Stimulated activated CD8-positive, alpha-beta memory T cell treated with anti-CD3 and anti-CD28 coated beads, Interleukin-7, amount 100 ng/mL, for 24 hours (primary cell): ENCODE data around the gene E2F1.
"Not testable (repeated sequence)": the region's sequence is repeated elsewhere in the genome, so short reads cannot be mapped to it uniquely, and the experiment has no call there.

ENCODE experiments used
- DNase-seq: peaks from one replicate; pipeline ENCODE4 v3.0.0-alpha.2; 2020; ENCODE audit warnings: low read depth

E2F1 gene

DNA sequence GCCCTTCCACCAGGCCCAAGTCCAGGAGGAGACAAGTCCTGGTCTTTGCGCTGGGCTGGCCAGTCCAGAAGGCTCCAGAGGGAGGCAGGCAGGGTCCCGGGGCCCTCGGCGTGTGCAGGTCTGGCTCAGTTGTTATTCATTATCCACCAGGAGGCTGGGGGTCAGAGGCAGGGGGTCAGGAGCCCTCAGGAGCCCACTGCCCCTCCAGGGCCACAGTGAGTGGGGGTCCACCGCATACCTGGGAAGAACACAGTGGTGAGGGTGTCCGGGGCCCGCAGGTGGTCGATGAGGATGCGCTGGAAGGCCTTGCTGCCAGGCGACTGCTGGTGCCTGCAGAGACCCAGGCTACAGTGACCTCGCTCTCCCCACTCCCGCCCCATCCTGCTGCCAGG lies 28.5 kb downstream of the E2F1 start:
- no peak for DNase-seq

DNA sequence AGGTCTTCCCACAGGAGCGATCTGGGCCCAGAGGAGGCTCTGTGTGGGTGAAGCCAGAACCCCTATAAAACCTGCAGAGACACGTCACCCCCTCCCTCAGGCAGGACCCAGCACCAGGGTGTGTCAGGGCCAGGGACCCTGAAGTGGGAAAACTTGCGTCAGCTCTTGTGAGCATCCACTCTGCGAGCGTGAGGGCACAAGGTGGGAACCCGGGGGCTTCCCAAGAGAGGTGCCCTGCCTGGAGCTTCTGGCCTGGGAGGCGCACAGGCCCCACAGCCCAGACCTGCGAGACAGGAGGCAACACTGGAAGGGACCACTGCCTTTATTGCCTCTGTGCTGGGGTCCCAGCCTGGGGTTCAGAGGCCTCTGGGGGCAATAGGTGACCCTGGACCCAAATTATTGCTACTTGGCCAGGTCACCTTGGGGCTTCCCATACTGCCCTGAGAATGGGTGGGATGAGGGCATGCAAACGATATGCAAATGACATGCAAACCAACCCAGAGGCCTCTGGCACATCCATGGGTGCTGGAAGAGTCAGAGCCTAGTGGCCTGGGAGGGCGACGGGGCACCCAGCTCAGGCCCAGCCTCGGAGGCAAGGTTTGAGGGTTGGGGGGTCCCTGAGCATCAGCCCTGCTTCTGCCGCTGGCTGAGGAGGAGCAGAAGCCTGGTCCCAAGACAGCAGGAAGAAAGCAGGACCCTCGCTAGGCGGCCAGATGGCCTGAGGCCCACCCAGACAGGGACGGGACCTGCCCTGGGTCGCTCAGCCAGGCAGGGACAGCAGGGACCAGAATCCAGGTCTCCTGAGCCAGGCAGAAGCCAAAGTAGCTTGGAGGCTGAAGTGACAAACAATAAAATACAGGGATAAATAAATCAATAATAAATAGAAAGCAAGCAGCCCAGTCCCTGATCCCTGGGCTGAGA lies 29.1 kb downstream of the E2F1 start:
- no peak for DNase-seq

DNA sequence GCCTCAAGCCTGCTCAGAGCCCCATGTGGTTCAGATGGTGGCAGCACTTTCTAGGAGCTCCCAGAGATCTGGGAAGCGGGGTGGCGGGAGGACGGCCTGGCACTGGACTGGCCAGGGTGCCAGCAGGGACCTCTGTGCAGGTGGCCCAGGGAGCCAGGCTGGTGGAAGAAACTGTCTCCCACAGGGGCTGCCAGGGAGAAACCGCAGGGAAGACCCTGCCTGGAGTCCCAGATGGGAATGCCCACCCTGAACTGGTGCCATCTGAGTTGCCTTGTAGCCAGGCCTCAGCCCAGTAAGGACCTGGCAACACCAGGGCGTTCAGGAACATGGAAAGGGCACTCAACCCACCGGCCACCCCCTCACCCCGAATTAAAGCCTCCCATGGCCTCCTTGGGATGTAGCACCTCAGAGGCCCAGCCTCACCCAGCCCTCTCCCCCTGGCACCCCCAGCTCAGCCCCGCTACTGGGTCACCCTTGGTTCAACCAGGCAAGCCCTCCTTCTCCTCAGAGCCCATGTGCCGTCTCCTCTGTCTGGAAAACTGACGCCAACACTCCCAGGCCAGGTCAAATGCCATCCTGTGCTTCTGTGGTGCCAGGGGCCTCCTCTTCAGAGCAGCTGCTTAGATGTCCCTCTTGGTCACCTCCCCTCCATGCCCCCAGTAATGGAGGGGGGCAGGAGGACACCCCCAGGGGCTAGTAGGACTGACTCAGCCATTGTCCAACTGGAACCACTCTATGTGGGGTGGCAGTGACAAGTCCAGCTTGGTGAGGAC lies 30.0 kb downstream of the E2F1 start:
- no peak for DNase-seq

DNA sequence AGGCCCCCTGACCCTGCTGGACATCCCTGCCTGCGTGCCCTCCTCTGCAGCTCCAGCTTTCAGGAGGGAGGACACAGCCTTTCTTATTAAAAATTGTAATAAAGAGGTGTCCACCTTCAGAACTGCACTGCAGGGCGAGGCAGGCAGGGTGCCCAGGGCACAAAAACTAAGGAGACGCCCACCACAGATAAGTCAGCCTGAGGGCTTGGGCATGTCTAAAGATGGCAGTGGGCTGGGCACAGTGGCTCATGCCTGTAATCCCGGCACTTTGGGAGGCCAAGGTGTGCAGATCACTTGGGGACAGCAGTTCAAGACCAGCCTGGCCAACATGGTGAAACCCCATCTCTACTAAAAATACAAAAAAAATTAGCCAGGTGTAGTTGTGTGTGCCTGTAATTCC lies 31.0 kb downstream of the E2F1 start:
- DNase-seq, result no peak

DNA sequence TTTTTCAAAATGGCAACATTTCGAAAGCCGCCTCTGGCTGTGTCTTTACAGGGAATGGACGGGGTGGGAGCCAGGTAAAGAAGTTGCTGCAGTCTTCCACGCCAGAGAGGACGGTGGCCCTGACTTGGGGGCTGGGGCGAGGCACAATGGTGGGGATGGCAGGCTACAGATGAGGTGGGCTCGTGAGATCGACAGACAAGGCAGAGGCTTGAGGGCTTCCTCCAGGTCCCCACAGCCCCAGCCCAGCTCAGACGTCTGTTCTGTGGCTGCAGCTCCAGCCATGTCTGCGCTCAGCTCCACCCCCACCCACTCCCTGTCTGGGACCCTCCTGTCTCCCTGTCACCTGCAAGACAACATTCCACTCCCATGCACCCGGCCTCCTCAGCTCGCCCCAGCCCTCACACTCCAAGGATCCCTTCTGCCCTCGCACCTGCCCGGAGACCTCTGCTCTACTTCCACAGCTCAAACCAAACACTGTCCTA lies 31.5 kb downstream of the E2F1 start:
- no peak for DNase-seq

DNA sequence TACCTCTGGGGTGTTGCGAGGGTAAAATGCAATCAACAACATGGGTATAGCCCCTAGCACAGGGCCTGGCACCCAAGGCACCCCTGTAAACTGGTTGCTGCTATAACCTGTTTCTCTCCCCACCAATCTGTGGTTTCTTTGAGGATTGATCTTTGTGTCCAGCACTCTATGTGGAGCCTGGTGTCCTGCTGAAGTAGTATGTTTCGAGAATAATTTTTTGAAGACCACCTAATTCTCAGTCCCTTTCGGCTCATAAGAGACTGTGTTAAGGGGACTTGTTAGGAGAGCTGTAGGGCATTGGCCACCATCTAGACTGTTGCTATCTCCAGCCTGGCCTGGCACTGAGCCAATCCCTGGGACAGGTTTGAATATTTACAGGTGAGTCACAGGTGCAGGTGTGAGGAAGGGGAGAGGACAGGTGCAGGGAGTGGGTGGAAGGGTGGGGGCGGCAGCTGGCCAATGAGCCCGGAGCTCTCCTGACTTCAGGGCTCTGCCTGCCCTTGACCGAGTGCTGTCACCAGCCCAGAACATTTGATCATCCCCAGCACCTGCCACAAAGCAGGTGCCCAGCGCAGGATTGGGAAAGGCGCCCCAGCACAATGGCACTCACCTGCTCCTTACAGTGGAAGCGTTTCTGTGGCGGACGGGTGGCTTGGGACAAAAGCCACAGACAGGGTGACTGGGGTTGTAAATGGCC lies 32.1 kb downstream of the E2F1 start:
- no peak for DNase-seq

DNA sequence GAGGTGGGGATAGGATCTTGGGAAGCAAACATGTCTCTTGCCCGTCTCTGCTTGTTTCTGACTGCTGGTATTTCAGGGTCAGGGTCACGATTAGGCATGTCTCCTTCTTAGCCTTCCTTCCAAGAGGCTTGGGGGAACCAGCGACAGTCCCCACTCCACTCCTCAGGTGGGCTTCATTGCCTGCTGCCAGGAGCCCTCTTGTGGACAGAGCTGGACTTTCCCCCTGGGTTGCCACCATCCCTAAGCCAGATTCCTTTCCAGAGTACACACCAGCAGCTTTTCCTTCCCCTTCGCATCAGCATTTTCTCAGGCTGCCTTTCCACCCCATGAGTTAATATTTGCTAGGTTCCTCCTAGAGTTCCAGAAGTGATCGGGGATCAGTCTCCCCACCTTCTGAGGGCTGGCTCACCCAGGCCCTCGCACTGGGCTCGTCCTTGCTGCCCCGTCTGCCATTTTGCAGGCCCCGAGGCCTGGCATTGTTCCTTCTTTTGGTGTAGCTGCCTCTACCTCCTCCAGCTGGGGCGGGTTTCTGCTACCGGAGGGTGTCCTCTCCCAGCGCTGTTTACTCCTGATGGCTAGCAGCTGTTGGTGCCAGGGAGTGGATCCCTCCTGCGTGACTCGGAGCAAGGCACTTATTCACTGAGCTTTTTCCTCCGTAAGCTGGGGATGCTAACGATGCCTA lies 32.8 kb downstream of the E2F1 start:
- DNase-seq, result no peak

DNA sequence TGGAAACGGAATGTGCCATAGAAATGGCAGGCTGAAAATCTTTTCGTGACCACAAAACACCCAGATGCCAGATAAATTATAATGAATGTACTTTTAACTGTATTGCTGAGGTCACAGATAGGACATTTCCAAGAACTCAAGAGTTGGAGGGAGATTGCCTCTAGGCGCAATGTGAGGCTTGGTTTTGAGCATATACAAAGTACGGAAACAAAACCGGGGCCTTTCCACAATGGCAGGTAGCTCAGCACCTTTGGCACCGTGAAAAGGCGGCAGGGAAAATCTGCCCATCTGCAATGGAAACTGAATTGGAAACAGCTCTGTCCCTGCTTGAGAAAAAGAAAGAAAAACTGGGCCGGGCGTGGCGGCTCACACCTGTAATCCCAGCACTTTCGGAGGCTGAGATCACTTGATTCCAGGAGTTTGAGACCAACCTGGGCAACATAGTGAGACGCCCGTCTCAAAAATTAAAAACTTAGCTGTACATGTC lies 34.6 kb downstream of the E2F1 start:
- no peak for DNase-seq

DNA sequence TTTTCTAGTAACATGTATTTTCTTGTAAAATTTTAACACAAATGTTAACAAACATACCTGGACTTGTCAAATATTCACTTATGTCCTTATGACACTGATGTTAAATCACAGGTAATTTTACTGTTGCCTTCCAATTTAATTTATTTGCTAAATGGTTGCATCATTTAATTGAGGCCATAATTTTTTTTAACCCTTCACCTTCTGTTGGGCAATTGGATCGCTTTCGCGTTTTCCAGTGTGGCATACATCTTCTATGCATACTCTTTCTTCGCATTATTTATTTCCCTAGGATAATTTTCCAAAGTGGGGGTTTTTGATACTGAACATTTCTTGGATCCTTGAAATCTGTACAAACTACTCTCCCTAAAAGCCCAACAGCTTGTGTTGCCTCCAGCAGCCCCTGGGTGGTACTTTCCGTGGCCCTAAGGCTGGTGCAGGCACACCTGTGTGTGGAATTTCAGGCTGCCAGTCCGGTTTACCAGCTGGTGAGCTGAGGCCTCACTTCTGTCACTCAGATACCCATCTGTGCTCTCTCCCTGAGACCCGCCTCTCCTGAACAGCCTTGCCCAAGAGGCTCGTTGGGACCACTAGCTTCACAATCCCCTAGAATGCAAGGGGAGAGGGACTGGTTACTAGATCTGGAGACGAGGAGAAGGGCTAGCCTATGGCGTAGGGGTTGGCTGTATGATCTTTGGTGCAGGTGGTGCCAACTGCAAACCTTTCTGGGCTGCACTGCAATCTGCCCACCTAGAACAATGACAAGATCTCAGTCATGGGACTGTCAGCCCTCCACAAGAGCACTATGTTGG lies 35.2 kb downstream of the E2F1 start:
- no peak for DNase-seq

DNA sequence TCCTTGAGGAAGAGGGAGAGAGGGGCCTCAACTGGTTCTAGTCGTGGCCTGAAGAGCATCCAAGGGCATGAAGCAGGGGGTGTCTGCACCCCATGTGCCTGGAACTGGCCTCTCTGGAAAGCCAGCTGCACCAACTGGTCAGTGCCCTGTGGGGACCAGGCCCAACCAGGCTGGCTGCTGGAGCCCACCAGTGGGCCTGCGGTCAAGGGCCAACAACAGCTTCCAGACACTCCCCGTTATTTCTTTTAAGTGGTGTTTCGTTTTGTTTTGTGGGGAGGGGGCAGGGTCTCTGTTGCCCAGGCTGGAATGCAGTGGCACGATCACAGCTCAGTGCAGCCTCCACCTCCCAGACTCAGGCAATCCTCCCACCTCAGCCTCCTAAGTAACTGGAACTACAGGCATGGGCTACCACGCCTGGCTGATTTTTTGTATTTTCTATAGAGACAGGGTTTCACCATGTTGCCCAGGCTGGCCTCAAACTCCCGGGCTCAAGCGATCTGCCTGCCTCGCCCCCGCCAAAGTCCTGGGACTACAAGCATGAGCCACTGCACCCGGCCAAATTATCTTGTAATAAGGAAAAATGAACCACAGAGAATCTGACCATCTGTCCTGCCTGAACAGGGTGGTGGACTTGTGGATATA lies 36.0 kb downstream of the E2F1 start:
- no peak for DNase-seq

DNA sequence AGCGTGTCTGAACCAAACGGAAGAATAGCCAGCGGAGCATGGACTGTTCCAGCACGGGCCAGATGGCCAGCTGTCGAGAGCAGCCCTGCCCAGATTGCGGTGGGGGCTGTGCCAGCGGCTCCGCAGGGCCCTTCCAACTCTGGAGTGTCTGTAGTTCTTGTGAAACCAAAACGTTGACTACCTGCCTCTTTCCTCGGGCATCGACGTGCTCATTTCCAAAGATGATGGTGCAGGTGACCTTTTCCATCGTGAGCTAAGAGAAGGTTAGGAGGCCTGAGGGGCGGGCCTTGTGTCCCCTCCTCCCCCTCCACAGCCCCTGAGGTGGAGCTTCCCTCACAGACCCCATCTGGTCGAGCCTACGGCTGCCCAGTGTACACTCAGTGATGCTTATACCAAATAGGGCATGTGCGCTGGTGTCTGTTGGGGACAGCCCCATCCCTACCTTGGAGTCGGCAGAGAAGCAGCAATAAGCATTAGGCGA lies 36.9 kb downstream of the E2F1 start:
- no peak for DNase-seq

DNA sequence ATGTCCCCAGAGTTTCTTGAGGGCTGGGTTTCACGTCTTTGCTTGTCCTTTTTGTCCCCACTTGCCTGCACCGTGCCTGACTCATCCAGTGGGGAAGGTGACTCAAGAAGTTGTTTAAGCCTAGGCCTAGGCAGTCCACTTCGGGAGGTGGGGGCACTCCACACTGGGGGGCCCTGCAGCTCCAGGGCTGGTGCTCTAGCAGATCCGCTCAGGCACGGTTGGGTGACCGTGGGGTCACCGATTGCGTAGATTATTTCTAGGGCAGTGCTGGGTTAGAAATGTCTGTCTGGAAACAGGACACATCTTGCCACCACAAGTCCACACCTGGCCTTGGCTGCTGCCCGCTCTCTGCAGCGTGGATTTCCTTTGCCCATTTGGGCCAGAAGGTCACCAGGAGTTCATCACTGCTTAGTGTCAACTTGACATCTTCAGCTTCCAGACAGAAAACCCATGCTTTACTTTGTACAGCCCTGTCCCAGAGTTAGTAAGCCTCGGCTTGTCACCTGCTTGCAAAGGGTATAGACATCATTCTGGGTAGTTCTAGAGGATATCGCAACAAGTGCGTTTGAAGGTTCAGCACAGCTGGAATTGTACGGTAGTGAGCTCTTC lies 37.7 kb downstream of the E2F1 start:
- no peak for DNase-seq

DNA sequence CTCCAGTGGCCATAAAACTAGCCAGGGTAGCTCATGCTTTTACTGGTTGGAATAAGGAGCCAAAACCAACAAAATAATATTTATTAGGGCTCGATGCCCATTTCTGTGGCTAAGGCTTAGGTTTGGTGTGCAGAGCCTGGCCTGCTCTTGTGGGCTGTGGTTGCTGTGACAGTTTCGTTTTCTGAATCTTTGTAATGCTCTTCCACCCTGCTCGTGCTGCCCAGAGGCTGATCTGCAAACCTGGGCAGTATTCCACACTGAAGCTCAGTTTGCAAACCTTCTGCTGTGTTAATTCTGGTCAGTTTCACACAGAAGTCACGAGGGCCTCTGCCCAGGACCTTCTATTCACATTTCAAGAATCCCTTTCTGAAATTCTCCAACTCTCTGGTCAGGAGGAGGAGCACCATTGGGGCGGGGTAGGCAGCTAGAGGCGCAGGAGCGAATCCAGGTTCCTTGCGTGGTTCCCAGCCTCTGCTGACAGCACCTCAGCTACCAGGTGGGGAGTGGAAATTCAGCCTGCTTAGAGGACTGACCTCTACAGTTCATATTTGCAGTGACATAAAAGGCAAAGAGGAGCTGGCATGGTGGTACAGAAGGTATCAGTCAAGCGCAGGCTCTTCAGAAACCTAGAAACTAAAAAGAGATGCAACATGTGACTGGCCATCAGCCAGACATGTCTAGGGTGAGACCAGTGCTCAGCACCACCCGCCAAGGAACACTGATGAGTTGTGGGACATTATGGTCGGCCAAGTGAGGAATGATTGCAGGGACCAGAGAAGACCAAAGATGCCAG lies 38.4 kb downstream of the E2F1 start:
- no peak for DNase-seq

DNA sequence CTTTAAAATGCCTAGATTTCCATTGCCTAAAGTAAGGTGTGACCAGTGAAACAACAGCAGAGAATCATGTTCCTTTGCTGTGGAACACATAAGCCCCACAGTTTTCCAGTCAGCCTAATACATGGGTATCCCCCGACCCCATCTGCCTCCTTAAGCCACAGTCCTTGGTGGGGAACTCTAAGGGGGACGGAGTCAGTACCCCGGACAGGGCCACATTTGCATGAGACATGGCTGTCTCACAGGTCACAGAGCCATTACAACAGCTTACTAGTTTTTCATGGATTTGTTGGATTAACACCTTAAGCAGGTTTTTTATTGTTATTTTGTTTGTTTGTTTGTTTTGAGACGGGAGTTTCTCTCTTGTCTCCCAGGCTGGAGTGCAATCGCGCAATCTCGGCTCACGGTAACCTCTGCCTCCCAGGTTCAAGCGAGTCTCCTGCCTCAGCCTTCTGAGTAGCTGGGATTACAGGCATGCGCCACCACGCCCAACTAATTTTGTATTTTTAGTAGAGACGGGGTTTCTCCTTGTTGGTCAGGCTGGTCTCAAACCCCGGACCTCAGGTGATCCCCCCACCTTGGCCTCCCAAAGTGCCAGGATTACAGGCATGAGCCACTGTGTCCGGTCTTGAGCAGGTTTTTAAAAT lies 39.1 kb downstream of the E2F1 start:
- DNase-seq, result not testable (repeated sequence)

DNA sequence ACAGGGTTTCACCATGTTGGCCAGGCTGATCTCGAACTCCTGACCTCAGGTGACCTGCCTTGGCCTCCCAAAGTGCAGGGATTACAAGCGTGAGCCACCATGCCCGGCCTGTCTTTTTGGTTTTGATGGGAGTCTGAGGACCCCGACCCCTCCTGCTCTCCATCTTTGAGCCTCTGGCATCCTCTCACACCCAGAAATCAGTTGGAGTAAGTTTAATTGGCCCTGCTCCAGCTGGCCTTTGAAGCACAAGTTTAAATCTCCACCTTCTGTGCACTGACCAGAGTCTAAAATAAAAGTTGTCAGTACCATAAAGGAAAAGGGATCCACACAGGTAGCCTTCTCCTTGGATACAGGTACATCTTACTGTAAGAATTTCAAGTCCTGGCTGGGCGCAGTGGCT lies 40.0 kb downstream of the E2F1 start:
- DNase-seq, result no peak

DNA sequence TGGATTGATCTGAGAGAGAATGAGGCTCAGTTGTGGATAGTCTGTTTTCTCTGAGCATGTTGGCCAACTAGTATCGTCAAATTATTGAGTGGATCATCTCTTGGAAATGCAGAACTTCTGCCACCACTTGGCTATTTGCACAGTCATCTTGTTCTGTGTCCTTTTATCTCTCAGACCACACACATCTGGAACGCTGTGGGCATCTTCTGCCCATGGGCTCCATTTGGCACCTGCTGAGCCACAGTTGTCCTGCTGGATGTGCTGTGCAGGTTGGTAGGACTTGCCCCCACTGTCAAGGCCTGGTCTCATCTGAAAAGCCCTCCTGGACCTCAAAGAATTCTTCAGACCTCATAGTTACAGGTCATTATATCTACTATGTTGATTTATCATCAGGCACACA lies 40.8 kb downstream of the E2F1 start:
- no peak for DNase-seq

DNA sequence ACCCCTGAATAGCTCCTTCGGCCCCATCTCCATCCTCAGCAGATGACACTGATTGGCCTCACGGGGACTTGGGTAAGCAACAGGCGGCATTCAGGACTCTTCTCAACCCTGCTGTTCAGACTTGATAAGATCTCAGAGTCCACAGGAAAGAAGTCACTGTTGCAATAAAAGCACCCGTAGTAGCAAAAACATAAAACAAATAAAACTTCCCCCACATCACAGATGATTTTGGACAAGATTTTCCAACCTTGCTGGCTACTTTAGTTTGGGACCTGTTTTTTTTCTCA lies 41.2 kb downstream of the E2F1 start:
- DNase-seq, result no peak

DNA sequence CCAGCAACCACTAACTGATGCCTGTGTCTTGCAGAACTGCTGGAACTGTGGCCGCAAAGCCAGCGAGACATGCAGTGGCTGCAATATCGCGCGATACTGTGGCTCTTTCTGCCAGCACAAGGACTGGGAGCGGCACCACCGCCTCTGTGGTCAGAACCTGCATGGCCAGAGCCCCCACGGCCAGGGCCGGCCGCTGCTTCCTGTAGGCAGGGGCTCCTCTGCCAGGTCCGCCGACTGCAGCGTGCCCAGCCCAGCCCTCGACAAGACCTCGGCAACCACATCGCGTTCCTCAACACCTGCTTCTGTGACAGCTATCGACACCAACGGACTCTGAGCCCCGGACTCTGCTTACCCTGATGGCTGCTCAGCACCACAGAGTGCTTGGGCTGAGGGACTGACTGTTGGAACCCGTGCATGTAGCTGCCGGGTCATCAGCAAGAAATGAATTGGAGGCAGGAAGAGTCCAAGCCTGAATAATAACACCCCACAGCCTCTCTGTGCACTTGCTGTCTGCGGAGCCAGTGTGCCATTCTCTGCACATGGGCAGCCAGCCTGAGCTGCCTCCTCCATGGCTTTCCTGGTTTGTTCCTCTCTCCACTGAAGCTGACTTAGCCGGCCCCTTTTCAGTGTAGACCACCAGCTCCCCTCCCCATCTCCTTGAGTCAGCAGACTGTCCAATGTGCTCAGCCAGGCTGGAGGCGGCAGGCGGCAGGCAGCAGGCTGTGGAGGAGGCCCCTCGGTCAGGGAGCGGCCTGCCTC lies 41.7 kb downstream of the E2F1 start:
- DNase-seq, result no peak
